CD4-positive, alpha-beta T cell (primary cell): ENCODE measurements around the gene DNER. TPM values are rescaled to one million over a fixed set of nuclear protein-coding genes. Genes with fewer than 3 reads are reported as not detected.

ENCODE experiments used
- ATAC-seq: fragments of 200-7000 bp; cut with Tn5 transposase; one replicate; pipeline ENCODE4 v1.10.0; 2022; ENCODE audit warnings: mild to moderate bottlenecking; ENCODE audit not compliant: poor library complexity
- CTCF ChIA-PET: fragments of 350-600 bp; sonication (Branson Sonifier 250); formaldehyde crosslinking; loops from one replicate; lab custom pipeline; 2021; ENCODE audit warnings: antibody characterized with exemption, inconsistent platforms; lab: Charles Lee
- POLR2A ChIA-PET: fragments of 350-600 bp; sonication (Branson Sonifier 250); formaldehyde crosslinking; loops from one replicate; lab custom pipeline; 2021; ENCODE audit warnings: antibody characterized with exemption, inconsistent platforms; lab: Charles Lee
- DNase-seq, 14 experiments: peaks; one replicate each; pipeline ENCODE4 v3.0.0-alpha.2; 2013 to 2020; ENCODE audit warnings: mixed read lengths in 2 of 14
- H3K27ac ChIP-seq, 2 donors: one replicate each; pipeline versions ENCODE4 v1.5.1 to v1.7.0; 2013; ENCODE audit warnings: low read length in 2 of 2, low read depth in 1 of 2, mild to moderate bottlenecking in 1 of 2
- H3K27me3 ChIP-seq, 2 experiments: 1 replicate in 1 of 2; 2 replicates in 1 of 2; pipeline versions ENCODE4 v1.6.1 to v1.7.0; 2013; ENCODE audit warnings: low read length in 2 of 2, control low read depth in 1 of 2, mild to moderate bottlenecking in 1 of 2, moderate library complexity in 1 of 2; ENCODE audit not compliant: insufficient read depth in 2 of 2, control insufficient read depth in 1 of 2
- H3K36me3 ChIP-seq: one replicate; pipeline ENCODE4 v1.6.1; 2013; ENCODE audit warnings: low read length, control low read depth; ENCODE audit not compliant: insufficient read depth
- H3K4me1 ChIP-seq: one replicate; pipeline ENCODE4 v1.6.1; 2013; ENCODE audit warnings: low read length, control low read depth; ENCODE audit not compliant: insufficient read depth
- H3K4me3 ChIP-seq: one replicate; pipeline ENCODE4 v1.5.1; 2013; ENCODE audit warnings: mild to moderate bottlenecking, low read length, moderate library complexity
- H3K9me3 ChIP-seq, 2 experiments: 1 replicate in 1 of 2; 2 replicates in 1 of 2; pipeline versions ENCODE4 v1.6.1 to v1.7.0; 2013; ENCODE audit warnings: low read length in 2 of 2, mild to moderate bottlenecking in 2 of 2, control low read depth in 1 of 2, moderate library complexity in 1 of 2; ENCODE audit not compliant: control insufficient read depth in 1 of 2, insufficient read depth in 1 of 2
- H3K27ac Mint-ChIP-seq: one replicate; pipeline ENCODE4 v1.8.0; 2020; ENCODE audit warnings: mixed read lengths
- H3K27me3 Mint-ChIP-seq: one replicate; pipeline ENCODE4 v1.8.0; 2021; ENCODE audit warnings: mixed read lengths
- H3K36me3 Mint-ChIP-seq: one replicate; pipeline ENCODE4 v1.8.0; 2021; ENCODE audit warnings: low read depth, mixed read lengths
- H3K4me1 Mint-ChIP-seq: one replicate; pipeline ENCODE4 v1.8.0; 2021; ENCODE audit warnings: low read depth, mixed read lengths
- H3K4me3 Mint-ChIP-seq: one replicate; pipeline ENCODE4 v1.8.0; 2020; ENCODE audit warnings: mild to moderate bottlenecking, mixed read lengths
- H3K9me3 Mint-ChIP-seq: one replicate; pipeline ENCODE4 v1.8.0; 2020; ENCODE audit warnings: mixed read lengths
- CTCF ChIP-seq: fragments of 200-600 bp; IDR thresholded peaks from one replicate; pipeline ENCODE4 v1.8.0; 2022; ENCODE audit warnings: antibody characterized with exemption, mild to moderate bottlenecking
- intact Hi-C, 2 experiments: fragments of 100-400 bp; cut with DNase I in 1 of 2; cut with micrococcal nuclease in 1 of 2; formaldehyde crosslinking; loops; one replicate each; pipeline versions ENCODE4 v1.15.1 to v1.9.0; 2023 to 2025; cut with DNase I, micrococcal nuclease
- total RNA-seq, 174 experiments: library from RNA in 2 of 174; stranded (reverse) in 2 of 174; gene quantifications; one replicate each; pipeline ENCODE4 v1.2.3 and lab custom pipeline; 2021 to 2026

DNER gene
- total RNA-seq, 2 experiments from 2014 or later: not detected

GRCh38 chr2:229372207-229372606, 342.1 kb downstream of the DNER start:
- Histone ChIP-seq H3K9me3 (no peaks in the 10 kb centered on the region), H3K27me3 (no peaks in the 10 kb centered on the region), H3K4me3 (no peak overlapping the region), H3K36me3 (no peaks in the 10 kb centered on the region), H3K27ac (no peak overlapping the region), H3K4me1 (no peaks in the 10 kb centered on the region)
- peaks cover 10% of the 10 kb centered on the region for H3K27me3 Mint-ChIP-seq
- ChIA-PET POLR2A (no interaction called here), CTCF (no interaction called here)
- TF ChIP-seq CTCF: no peak
- no peaks in the 10 kb centered on the region for H3K36me3 Mint-ChIP-seq
- DNase-seq: no peak
- ATAC-seq: no peak
- no peak overlapping the region for H3K4me3 Mint-ChIP-seq
- intact Hi-C loops: no loop called here
- H3K4me1 Mint-ChIP-seq: no peaks in the 10 kb centered on the region
- no peak overlapping the region for H3K27ac Mint-ChIP-seq
- H3K9me3 Mint-ChIP-seq: peaks cover 12% of the 10 kb centered on the region

- ATAC-seq (no peak), DNase-seq (no peak)
- no peaks in the 10 kb centered on the region for H3K27me3 ChIP-seq
- no peak overlapping the region for H3K27ac ChIP-seq
- Mint-ChIP-seq H3K4me1 (no peaks in the 10 kb centered on the region), H3K27ac (no peak overlapping the region), H3K27me3 (peaks cover 10% of the 10 kb centered on the region), H3K9me3 (peaks cover 12% of the 10 kb centered on the region), H3K36me3 (no peaks in the 10 kb centered on the region), H3K4me3 (no peak overlapping the region)
- peaks cover 0 to 5% of the 10 kb centered on the region in 2 experiments for H3K9me3 ChIP-seq
- ChIA-PET POLR2A (no interaction called here), CTCF (no interaction called here)
- no peak overlapping the region for H3K4me3 ChIP-seq
- intact Hi-C loops: no loop called here
- no peak for TF ChIP-seq CTCF
- H3K36me3 ChIP-seq: no peaks in the 10 kb centered on the region
- H3K4me1 ChIP-seq: no peaks in the 10 kb centered on the region
Observed at GRCh38 chr2:229371086-229371485, 343.3 kb downstream of the DNER start.

GRCh38 chr2:229370509-229370908, 343.8 kb downstream of the DNER start:
- H3K36me3 Mint-ChIP-seq: no peaks in the 10 kb centered on the region
- ChIA-PET POLR2A (no interaction called here), CTCF (no interaction called here)
- ATAC-seq (no peak), DNase-seq (no peak)
- H3K36me3 ChIP-seq: no peaks in the 10 kb centered on the region
- H3K4me3 ChIP-seq: no peak overlapping the region
- H3K9me3 Mint-ChIP-seq: peaks cover 12% of the 10 kb centered on the region
- no peak overlapping the region for H3K4me3 Mint-ChIP-seq
- no peak for TF ChIP-seq CTCF
- no peaks in the 10 kb centered on the region for H3K4me1 ChIP-seq
- H3K27me3 Mint-ChIP-seq: peaks cover 10% of the 10 kb centered on the region
- no peak overlapping the region for H3K27ac Mint-ChIP-seq
- H3K27ac ChIP-seq: no peak overlapping the region
- peaks cover 0 to 5% of the 10 kb centered on the region in 2 experiments for H3K9me3 ChIP-seq
- no peaks in the 10 kb centered on the region for H3K4me1 Mint-ChIP-seq
- intact Hi-C loops: no loop called here
- H3K27me3 ChIP-seq: no peaks in the 10 kb centered on the region
